Measurements from ENCODE around the gene SLC2A5. TPM values are rescaled to one million over a fixed set of nuclear protein-coding genes. Genes with fewer than 3 reads are reported as not detected.
"Not testable (repeated sequence)": the region's sequence is repeated elsewhere in the genome, so short reads cannot be mapped to it uniquely, and the experiment has no call there.

Gene SLC2A5
- total RNA-seq, 2 experiments from 2014 or later = not detected

- peaks cover 5% of the 10 kb centered on the region for H3K36me3 Mint-ChIP-seq (ENCODE audit: low read depth)
- H3K27ac Mint-ChIP-seq = no peak overlapping the region
- CTCF ChIA-PET = no interaction called here
- H3K27me3 Mint-ChIP-seq (ENCODE audit: low read depth) = peaks cover 2% of the 10 kb centered on the region
- H3K4me3 Mint-ChIP-seq = no peak overlapping the region
- H3K9me3 Mint-ChIP-seq (ENCODE audit: insufficient read depth) = peaks cover 5% of the 10 kb centered on the region
- H3K4me1 Mint-ChIP-seq (ENCODE audit: low read depth) = no peaks in the 10 kb centered on the region
- ATAC-seq = no peak
- POLR2A ChIA-PET = interaction anchor here (0.8 kb wide), 1 partner anchor 8 kb away, joined by 5 read pairs; no protein-coding TSS in a partner anchor
- no peak for DNase-seq
Observed at GRCh38 chr1:9038881-9039760, 30.3 kb downstream of the SLC2A5 start.

- Mint-ChIP-seq H3K27ac (no peak overlapping the region), H3K9me3 (ENCODE audit: insufficient read depth) (peaks cover 5% of the 10 kb centered on the region), H3K4me3 (no peak overlapping the region), H3K27me3 (ENCODE audit: low read depth) (peaks cover 2% of the 10 kb centered on the region), H3K4me1 (ENCODE audit: low read depth) (no peaks in the 10 kb centered on the region), H3K36me3 (ENCODE audit: low read depth) (peaks cover 5% of the 10 kb centered on the region)
- ATAC-seq (no peak), DNase-seq (no peak)
- ChIA-PET CTCF (interaction anchor here (0.7 to 1.2 kb wide), 2 partner anchors 75 to 211 kb away, joined by 3 read pairs; no protein-coding TSS in a partner anchor), POLR2A (interaction anchor here (0.8 kb wide), 1 partner anchor 9 kb away, joined by 5 read pairs; no protein-coding TSS in a partner anchor)
Observed at GRCh38 chr1:9038338-9038650, 31.1 kb downstream of the SLC2A5 start.

- ATAC-seq (no peak), DNase-seq (no peak)
- CTCF ChIA-PET = interaction anchor here (0.7 to 1.2 kb wide), 2 partner anchors 74 to 212 kb away, joined by 3 read pairs; no protein-coding TSS in a partner anchor
- H3K4me1 Mint-ChIP-seq (ENCODE audit: low read depth) = no peaks in the 10 kb centered on the region
- H3K4me3 Mint-ChIP-seq = no peak overlapping the region
- no peak overlapping the region for H3K27ac Mint-ChIP-seq
- H3K27me3 Mint-ChIP-seq (ENCODE audit: low read depth) = no peaks in the 10 kb centered on the region
- POLR2A ChIA-PET = interaction anchor here (0.8 kb wide), 1 partner anchor 10 kb away, joined by 5 read pairs; no protein-coding TSS in a partner anchor
- peaks cover 5% of the 10 kb centered on the region for H3K9me3 Mint-ChIP-seq (ENCODE audit: insufficient read depth)
- peaks cover 5% of the 10 kb centered on the region for H3K36me3 Mint-ChIP-seq (ENCODE audit: low read depth)
Observed at GRCh38 chr1:9037476-9038337, 31.7 kb downstream of the SLC2A5 start.

- ChIA-PET POLR2A (no interaction called here), CTCF (no interaction called here)
- ATAC-seq (no peak), DNase-seq (no peak)
- Mint-ChIP-seq H3K36me3 (ENCODE audit: low read depth) (peaks cover 5% of the 10 kb centered on the region), H3K27me3 (ENCODE audit: low read depth) (peaks cover 3% of the 10 kb centered on the region), H3K4me3 (no peak overlapping the region), H3K9me3 (ENCODE audit: insufficient read depth) (peaks cover 10% of the 10 kb centered on the region), H3K27ac (no peak overlapping the region), H3K4me1 (ENCODE audit: low read depth) (no peaks in the 10 kb centered on the region)
Observed at GRCh38 chr1:9035226-9035625, 34.2 kb downstream of the SLC2A5 start.

GRCh38 chr1:9033363-9033762 lies 36.1 kb downstream of the SLC2A5 start:
- peaks cover 5% of the 10 kb centered on the region for H3K27me3 Mint-ChIP-seq (ENCODE audit: low read depth)
- peaks cover 5% of the 10 kb centered on the region for H3K36me3 Mint-ChIP-seq (ENCODE audit: low read depth)
- no peak overlapping the region for H3K27ac Mint-ChIP-seq
- peaks cover 10% of the 10 kb centered on the region for H3K9me3 Mint-ChIP-seq (ENCODE audit: insufficient read depth)
- ChIA-PET POLR2A (no interaction called here), CTCF (no interaction called here)
- H3K4me1 Mint-ChIP-seq (ENCODE audit: low read depth) = no peaks in the 10 kb centered on the region
- H3K4me3 Mint-ChIP-seq = no peak overlapping the region
- no peak for ATAC-seq
- no peak for DNase-seq

- H3K27ac Mint-ChIP-seq = no peak overlapping the region
- ChIA-PET CTCF (interaction anchor here (0.8 kb wide), 1 partner anchor 10 kb away, joined by 3 read pairs; no protein-coding TSS in a partner anchor), POLR2A (no interaction called here)
- no peaks in the 10 kb centered on the region for H3K4me1 Mint-ChIP-seq (ENCODE audit: low read depth)
- H3K9me3 Mint-ChIP-seq (ENCODE audit: insufficient read depth) = peaks cover 10% of the 10 kb centered on the region
- no peak for DNase-seq
- H3K36me3 Mint-ChIP-seq (ENCODE audit: low read depth) = peaks cover 5% of the 10 kb centered on the region
- no peak overlapping the region for H3K4me3 Mint-ChIP-seq
- no peak for ATAC-seq
- peaks cover 5% of the 10 kb centered on the region for H3K27me3 Mint-ChIP-seq (ENCODE audit: low read depth)
Observed at GRCh38 chr1:9031484-9032259, 37.8 kb downstream of the SLC2A5 start.

- DNase-seq; H3K27me3 Mint-ChIP-seq (ENCODE audit: low read depth); H3K9me3 Mint-ChIP-seq (ENCODE audit: insufficient read depth); POLR2A ChIA-PET; H3K4me3 Mint-ChIP-seq; ATAC-seq; H3K36me3 Mint-ChIP-seq (ENCODE audit: low read depth); H3K27ac Mint-ChIP-seq; CTCF ChIA-PET; H3K4me1 Mint-ChIP-seq (ENCODE audit: low read depth): not testable (repeated sequence)
Observed at GRCh38 chr1:9031077-9031476, 38.4 kb downstream of the SLC2A5 start.

- peaks cover 5% of the 10 kb centered on the region for H3K27me3 Mint-ChIP-seq (ENCODE audit: low read depth)
- no peak overlapping the region for H3K4me3 Mint-ChIP-seq
- ATAC-seq (no peak), DNase-seq (no peak)
- H3K36me3 Mint-ChIP-seq (ENCODE audit: low read depth) = no peaks in the 10 kb centered on the region
- POLR2A ChIA-PET = no interaction called here
- H3K4me1 Mint-ChIP-seq (ENCODE audit: low read depth) = no peaks in the 10 kb centered on the region
- H3K9me3 Mint-ChIP-seq (ENCODE audit: insufficient read depth) = peaks cover 5% of the 10 kb centered on the region
- CTCF ChIA-PET = no interaction called here
- no peak overlapping the region for H3K27ac Mint-ChIP-seq
Observed at GRCh38 chr1:9028921-9029705, 40.3 kb downstream of the SLC2A5 start.

GRCh38 chr1:9027307-9027706 lies 42.1 kb downstream of the SLC2A5 start:
- H3K4me1 Mint-ChIP-seq (ENCODE audit: low read depth) = no peaks in the 10 kb centered on the region

GRCh38 chr1:9025449-9025848 lies 44.0 kb downstream of the SLC2A5 start:
- ATAC-seq = no peak
- Mint-ChIP-seq H3K27ac (no peak overlapping the region), H3K4me1 (ENCODE audit: low read depth) (no peaks in the 10 kb centered on the region), H3K4me3 (no peak overlapping the region), H3K9me3 (ENCODE audit: insufficient read depth) (no peaks in the 10 kb centered on the region), H3K27me3 (ENCODE audit: low read depth) (peaks cover 5% of the 10 kb centered on the region), H3K36me3 (ENCODE audit: low read depth) (no peaks in the 10 kb centered on the region)
- ChIA-PET POLR2A (no interaction called here), CTCF (no interaction called here)
- no peak for DNase-seq

More at GRCh38 chr1:9027307-9027706, 42.1 kb downstream of the SLC2A5 start:
- Mint-ChIP-seq H3K4me3 (no peak overlapping the region), H3K27ac (no peak overlapping the region), H3K27me3 (ENCODE audit: low read depth) (peaks cover 5% of the 10 kb centered on the region), H3K9me3 (ENCODE audit: insufficient read depth) (peaks cover 5% of the 10 kb centered on the region), H3K36me3 (ENCODE audit: low read depth) (no peaks in the 10 kb centered on the region)
- ATAC-seq = no peak
- CTCF ChIA-PET = no interaction called here
- no peak for DNase-seq
- POLR2A ChIA-PET = no interaction called here

- Mint-ChIP-seq H3K27me3 (ENCODE audit: low read depth) (peaks cover 8% of the 10 kb centered on the region), H3K4me1 (ENCODE audit: low read depth) (no peaks in the 10 kb centered on the region), H3K9me3 (ENCODE audit: insufficient read depth) (no peaks in the 10 kb centered on the region), H3K27ac (no peak overlapping the region), H3K4me3 (no peak overlapping the region), H3K36me3 (ENCODE audit: low read depth) (no peaks in the 10 kb centered on the region)
- DNase-seq = no peak
- POLR2A ChIA-PET = no interaction called here
- ATAC-seq = no peak
- CTCF ChIA-PET = no interaction called here
Observed at GRCh38 chr1:9024837-9025236, 44.6 kb downstream of the SLC2A5 start.
